ENCODE data around the gene MOB3C. TPM values are rescaled to one million over a fixed set of nuclear protein-coding genes. Genes with fewer than 3 reads are reported as not detected.

The MOB3C gene
- total RNA-seq, 4 donors from 2014 or later: 19.5 to 27.0 (median 24.4) TPM

GRCh38 chr1:46558141-46558963 lies 58.3 kb downstream of the MOB3C start:
- Histone ChIP-seq H3K4me1 (peaks cover 0 to 8% (median 0%) of the 10 kb centered on the region in 4 donors), H3K27ac (replicated peaks in 1 of 4) (no peak overlapping the region), H3K27me3 (no peaks in the 10 kb centered on the region), H3K4me3 (no peak overlapping the region), H3K9me3 (no peaks in the 10 kb centered on the region), H3K36me3 (peaks cover 20 to 61% (median 56%) of the 10 kb centered on the region in 4 donors)
- intact Hi-C loops (cut with DNase I): no loop called here
- TF ChIP-seq CTCF (IDR thresholded peaks at IDR 0.05) (no peak), POLR2AphosphoS5 (IDR thresholded peaks at IDR 0.05) (no peak), POLR2A (IDR thresholded peaks at IDR 0.05; ENCODE audit: low read depth) (no peak), EP300 (IDR thresholded peaks at IDR 0.05) (no peak)
- WGBS: 77% methylated on average over 18 of the region's 20 CpGs
- no peak for DNase-seq (ENCODE audit: extremely low spot score)

Other genes with a start within 250 kb of the MOB3C start
- gene FAAH, start 222.5 kb downstream of the MOB3C start, total RNA-seq: 10 to 100 TPM in 1 of 4 donors, 1 to 10 TPM in 3; 3.7 to 10.6 (median 8.4) TPM
- not detected for gene DMBX1, start 127.0 kb downstream of the MOB3C start, total RNA-seq
- gene KNCN, start 65.2 kb downstream of the MOB3C start, total RNA-seq: not detected
- gene MKNK1, start 12.5 kb downstream of the MOB3C start, total RNA-seq: 10 to 100 TPM; 27.7 to 37.0 (median 29.3) TPM
- gene ATPAF1, start 51.6 kb upstream of the MOB3C start, total RNA-seq: 10 to 100 TPM; 64.4 to 88.0 (median 68.5) TPM
- gene TEX38, start 55.0 kb upstream of the MOB3C start, total RNA-seq: not detected
- 100 to 1,000 TPM in 2 of 4 donors, 10 to 100 TPM in 2; 83.5 to 113 (median 104) TPM for gene EFCAB14, start 102.3 kb upstream of the MOB3C start, total RNA-seq
- 100 to 1,000 TPM in 2 of 4 donors, 10 to 100 TPM in 2; 41.1 to 150 (median 113) TPM for gene CYP4B1, start 182.2 kb upstream of the MOB3C start, total RNA-seq

All from esophagus muscularis mucosa (tissue), 4 donors.